A549 (cell line): ENCODE results near the gene JARID2. TPM values are rescaled to one million over a fixed set of nuclear protein-coding genes. Genes with fewer than 3 reads are reported as not detected.

Source experiments
- ATAC-seq, 2 experiments: fragments of 200-7000 bp in 1 of 2; fragments of >200 bp in 1 of 2; cut with Nextera tagmentation in 1 of 2; cut with Tn5 transposase in 1 of 2; 3 replicates each; pipeline versions ENCODE4 v1.8.0 to v1.9.1; 2018 to 2020; ENCODE audit warnings: mild to moderate bottlenecking in 1 of 2, moderate library complexity in 1 of 2
- CTCF ChIA-PET: fragments of 300-600 bp; sonication (Branson Sonifier 250); formaldehyde crosslinking; extraction: SDS; loops from one replicate; lab custom pipeline; 2021; ENCODE audit warnings: antibody characterized with exemption, inconsistent platforms; lab: Yijun Ruan, JAX
- POLR2A ChIA-PET: fragments of 350-600 bp; formaldehyde crosslinking; extraction: SDS; loops from one replicate; lab custom pipeline; 2021; ENCODE audit warnings: antibody characterized with exemption, inconsistent platforms; lab: Yijun Ruan, JAX
- DNase-seq, 2 experiments: peaks; one replicate each; pipeline versions ENCODE4 v3.0.0 to v3.0.0-alpha.2; 2011 to 2016; ENCODE audit warnings: low read depth in 1 of 2, low spot score in 1 of 2
- FAIRE-seq: peaks from 2 replicates; lab custom pipeline; 2011; peaks lifted over from hg19 to GRCh38; lab: Jason Lieb, UNC
- H3K27ac ChIP-seq, 2 experiments: fragments of >200 bp; sonication (Bioruptor Twin); formaldehyde crosslinking; 3 replicates each; pipeline ENCODE4 v1.5.1; 2016 to 2017
- H3K4me1 ChIP-seq: fragments of >200 bp; sonication (Bioruptor Twin); formaldehyde crosslinking; 3 replicates; pipeline ENCODE4 v1.6.1; 2016
- H3K4me2 ChIP-seq: fragments of >200 bp; sonication (Bioruptor Twin); formaldehyde crosslinking; 3 replicates; pipeline ENCODE4 v1.6.1; 2016
- H3K4me3 ChIP-seq: fragments of >200 bp; sonication (Bioruptor Twin); formaldehyde crosslinking; 3 replicates; pipeline ENCODE4 v1.5.1; 2016
- H3K9me3 ChIP-seq: fragments of >200 bp; sonication (Bioruptor Twin); formaldehyde crosslinking; 3 replicates; pipeline ENCODE4 v1.6.1; 2016
- BHLHE40 ChIP-seq: IDR thresholded peaks from 2 replicates; pipeline ENCODE4 v1.6.1; 2012; ENCODE audit warnings: low read depth, low read length, inconsistent platforms
- CBX8 ChIP-seq: fragments of 200-600 bp; sonication (generic); IDR thresholded peaks from 2 replicates; pipeline ENCODE4 v1.6.1; 2016
- CEBPB ChIP-seq, 2 experiments: fragments of >200 bp in 1 of 2; sonication (Bioruptor Twin) in 1 of 2; formaldehyde crosslinking in 1 of 2; IDR thresholded peaks; 2 replicates each; pipeline ENCODE4 v1.6.1; 2012 to 2016
- CHD2 ChIP-seq: fragments of 150-350 bp; IDR thresholded peaks from 2 replicates; pipeline ENCODE4 v1.6.1; 2014; ENCODE audit warnings: low read length; ENCODE audit not compliant: partially characterized antibody
- CHD4 ChIP-seq: fragments of 200-600 bp; sonication (generic); IDR thresholded peaks from 2 replicates; pipeline ENCODE4 v1.6.1; 2016; ENCODE audit warnings: antibody characterized with exemption, mild to moderate bottlenecking, borderline replicate concordance
- EP300 ChIP-seq, 2 experiments: fragments of >200 bp; sonication (Bioruptor Twin); formaldehyde crosslinking; IDR thresholded peaks; 2 replicates in 1 of 2; 3 replicates in 1 of 2; pipeline ENCODE4 v1.6.1; 2016 to 2017
- FOSB ChIP-seq: fragments of 250-450 bp; sonication (Bioruptor Pico); IDR thresholded peaks from 2 replicates; pipeline ENCODE4 v1.5.0; 2020; ENCODE audit warnings: mild to moderate bottlenecking, moderate library complexity
- GATA3 ChIP-seq: IDR thresholded peaks from 2 replicates; pipeline ENCODE4 v1.6.1; 2012; ENCODE audit warnings: borderline replicate concordance
- HES2 ChIP-seq: fragments of >200 bp; sonication (Bioruptor Twin); formaldehyde crosslinking; IDR thresholded peaks from 2 replicates; pipeline ENCODE4 v1.6.1; 2016
- HMGXB4 ChIP-seq: fragments of 250-450 bp; sonication (Bioruptor Pico); IDR thresholded peaks from 2 replicates; pipeline ENCODE4 v1.5.0; 2021; ENCODE audit warnings: mild to moderate bottlenecking, moderate library complexity, borderline replicate concordance
- HOXB13 ChIP-seq: fragments of 250-450 bp; sonication (Bioruptor Pico); IDR thresholded peaks from 2 replicates; pipeline ENCODE4 v1.5.0; 2020; ENCODE audit warnings: low read depth, mild to moderate bottlenecking, moderate library complexity
- HOXB5 ChIP-seq: fragments of 250-450 bp; sonication (Bioruptor Pico); IDR thresholded peaks from 2 replicates; pipeline ENCODE4 v1.5.0; 2020; ENCODE audit warnings: mild to moderate bottlenecking, moderate library complexity
- JUN ChIP-seq, 2 experiments: fragments of >200 bp; sonication (Bioruptor Twin); formaldehyde crosslinking; IDR thresholded peaks; 2 replicates in 1 of 2; 3 replicates in 1 of 2; pipeline ENCODE4 v1.6.1; 2016 to 2017
- MAFK ChIP-seq: fragments of 450-650 bp; IDR thresholded peaks from 2 replicates; pipeline ENCODE4 v1.6.1; 2014; ENCODE audit not compliant: partially characterized antibody
- NR3C1 ChIP-seq: fragments of >200 bp; sonication (Bioruptor Twin); formaldehyde crosslinking; IDR thresholded peaks from 3 replicates; pipeline ENCODE4 v1.6.1; 2017
- POLR2A ChIP-seq: IDR thresholded peaks from 2 replicates; pipeline ENCODE4 v1.6.1; 2012; ENCODE audit warnings: mild to moderate bottlenecking, low read length
- POLR2AphosphoS2 ChIP-seq: conservative IDR thresholded peaks from 2 replicates; pipeline ENCODE4 v1.6.1; 2012; ENCODE audit warnings: low read length, improper control_type of control experiment, inconsistent platforms
- RAD21 ChIP-seq, 2 experiments: fragments of >200 bp in 1 of 2; sonication (Bioruptor Twin) in 1 of 2; formaldehyde crosslinking in 1 of 2; IDR thresholded peaks in 1 of 2; conservative IDR thresholded peaks in 1 of 2; 2 replicates in 1 of 2; 3 replicates in 1 of 2; pipeline ENCODE4 v1.6.1; 2012 to 2018; ENCODE audit warnings: inconsistent platforms in 1 of 2
- RARB ChIP-seq: fragments of 250-450 bp; sonication (Bioruptor Pico); IDR thresholded peaks from 2 replicates; pipeline ENCODE4 v1.8.0; 2021; ENCODE audit warnings: mild to moderate bottlenecking, moderate library complexity
- RCOR1 ChIP-seq: fragments of 150-350 bp; IDR thresholded peaks from 2 replicates; pipeline ENCODE4 v1.6.1; 2014; ENCODE audit warnings: antibody characterized with exemption, low read length, low read depth
- REST ChIP-seq: fragments of 200-600 bp; sonication (generic); IDR thresholded peaks from 2 replicates; pipeline ENCODE4 v1.6.1; 2016; ENCODE audit warnings: antibody characterized with exemption, mild to moderate bottlenecking, moderate library complexity
- SREBF2 ChIP-seq: fragments of 450-650 bp; IDR thresholded peaks from 2 replicates; pipeline ENCODE4 v1.6.1; 2014; ENCODE audit warnings: mild to moderate bottlenecking, moderate library complexity
- ZFP36 ChIP-seq: fragments of 450-650 bp; IDR thresholded peaks from 2 replicates; pipeline ENCODE4 v1.6.1; 2014; ENCODE audit warnings: borderline replicate concordance; ENCODE audit not compliant: partially characterized antibody
- ZNF302 ChIP-seq: fragments of 250-450 bp; sonication (Bioruptor Pico); IDR thresholded peaks from 2 replicates; pipeline ENCODE4 v1.9.0; 2021; ENCODE audit warnings: inconsistent platforms, mild to moderate bottlenecking, moderate library complexity
- WGBS: methylation state at CpG from one replicate; pipeline ENCODE4 v1.1.6; 2017; ENCODE audit errors: missing lambda C conversion rate; 5-methylcytosine and 5-hydroxymethylcytosine counted together
- polyA plus RNA-seq, 4 experiments: library from polyadenylated mRNA; depleted of rRNA in 3 of 4; stranded (reverse); fragments of >200 nt; fragmentation: RNase III in 1 of 4; extraction: RNeasy Plus Mini Kit Qiagen cat#74134 plus additional on column Dnase treatment in 1 of 4; gene quantifications; 2 replicates in 3 of 4; 3 replicates in 1 of 4; pipeline ENCODE4 v1.2.3, GENCODE V29; 2011 to 2017
- TF ChIP-seq, protein P1 (sequence below): fragments of >200 bp; sonication (Bioruptor Twin); formaldehyde crosslinking; IDR thresholded peaks from 3 replicates; pipeline ENCODE4 v1.5.1; 2016

JARID2 gene
- polyA plus RNA-seq, 2 of the 4 experiments (the other 2 are of a cell fraction), result 7.8 to 8.3 TPM

GRCh38 chr6:15348528-15348927 lies 102.7 kb downstream of the JARID2 start (continued):
- no peak for TF ChIP-seq RAD21 (conservative IDR thresholded peaks at IDR 0.05 in 1 of 2, IDR thresholded peaks at IDR 0.05 in 1 of 2)
- no peak for TF ChIP-seq CHD4
- TF ChIP-seq HES2, result no peak
- TF ChIP-seq POLR2A, result no peak
- TF ChIP-seq CBX8, result no peak
- TF ChIP-seq EP300 (IDR thresholded peaks at IDR 0.05), result no peak
- TF ChIP-seq ZNF302 (CRISPR knock-in tag), result no peak
- TF ChIP-seq, all 56 proteins: peak for 0

DNA sequence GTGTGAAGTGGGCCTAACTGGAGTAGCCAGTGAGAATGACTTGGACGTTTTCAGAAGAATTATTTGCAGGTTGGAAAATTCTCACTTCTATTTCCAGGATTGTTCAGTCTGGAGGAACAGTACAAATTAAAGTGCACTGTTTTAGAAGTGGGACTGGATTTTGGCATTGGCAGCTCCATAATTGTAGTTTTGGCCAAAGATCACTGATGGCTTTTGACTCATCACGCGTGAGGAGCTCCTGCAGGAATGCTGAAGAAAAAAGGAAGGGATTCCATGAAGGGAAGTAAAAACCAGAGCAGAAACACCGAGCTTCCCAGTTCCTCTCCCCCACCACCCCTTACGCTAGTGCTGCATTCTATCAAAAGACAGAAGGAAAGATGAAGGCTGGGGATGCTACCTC lies 103.5 kb downstream of the JARID2 start:
- H3K9me3 ChIP-seq, result no peaks in the 10 kb centered on the region
- DNase-seq, result no peak
- no peak for FAIRE-seq
- no peak for ATAC-seq
- peaks cover 18% of the 10 kb centered on the region; the same call in 2 of the 3 replicates for H3K4me1 ChIP-seq
- no peak overlapping the region for H3K27ac ChIP-seq
- CTCF ChIA-PET, result no interaction called here
- WGBS, result 89% methylated on average over 5 of the region's 5 CpGs
- no peak overlapping the region for H3K4me3 ChIP-seq
- POLR2A ChIA-PET, result no interaction called here
- TF ChIP-seq CHD2 (no peak), RCOR1 (no peak), HOXB5 (CRISPR knock-in tag) (no peak), POLR2AphosphoS2 (no peak), JUN (IDR thresholded peaks at IDR 0.05) (no peak), ZFP36 (no peak), GATA3 (no peak), BHLHE40 (no peak), RARB (no peak), HMGXB4 (CRISPR knock-in tag) (no peak)
- TF ChIP-seq, protein P1, sequence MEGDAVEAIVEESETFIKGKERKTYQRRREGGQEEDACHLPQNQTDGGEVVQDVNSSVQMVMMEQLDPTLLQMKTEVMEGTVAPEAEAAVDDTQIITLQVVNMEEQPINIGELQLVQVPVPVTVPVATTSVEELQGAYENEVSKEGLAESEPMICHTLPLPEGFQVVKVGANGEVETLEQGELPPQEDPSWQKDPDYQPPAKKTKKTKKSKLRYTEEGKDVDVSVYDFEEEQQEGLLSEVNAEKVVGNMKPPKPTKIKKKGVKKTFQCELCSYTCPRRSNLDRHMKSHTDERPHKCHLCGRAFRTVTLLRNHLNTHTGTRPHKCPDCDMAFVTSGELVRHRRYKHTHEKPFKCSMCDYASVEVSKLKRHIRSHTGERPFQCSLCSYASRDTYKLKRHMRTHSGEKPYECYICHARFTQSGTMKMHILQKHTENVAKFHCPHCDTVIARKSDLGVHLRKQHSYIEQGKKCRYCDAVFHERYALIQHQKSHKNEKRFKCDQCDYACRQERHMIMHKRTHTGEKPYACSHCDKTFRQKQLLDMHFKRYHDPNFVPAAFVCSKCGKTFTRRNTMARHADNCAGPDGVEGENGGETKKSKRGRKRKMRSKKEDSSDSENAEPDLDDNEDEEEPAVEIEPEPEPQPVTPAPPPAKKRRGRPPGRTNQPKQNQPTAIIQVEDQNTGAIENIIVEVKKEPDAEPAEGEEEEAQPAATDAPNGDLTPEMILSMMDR, result no peak
- no peak overlapping the region for H3K4me2 ChIP-seq

- TF ChIP-seq CHD2 (no peak), HOXB13 (no peak), RCOR1 (no peak), SREBF2 (no peak), POLR2A (no peak), CEBPB (IDR thresholded peaks at IDR 0.05) (no peak), REST (no peak), NR3C1 (no peak), MAFK (no peak), FOSB (CRISPR knock-in tag) (no peak)
- Histone ChIP-seq H3K4me2 (no peak overlapping the region), H3K27ac (no peak overlapping the region), H3K4me3 (no peak overlapping the region), H3K9me3 (no peaks in the 10 kb centered on the region), H3K4me1 (peaks cover 18% of the 10 kb centered on the region; the same call in 2 of the 3 replicates)
- POLR2A ChIA-PET, result interaction anchor here (0.7 kb wide), 1 partner anchor 8 kb away, joined by 3 read pairs; no protein-coding TSS in a partner anchor
- CTCF ChIA-PET, result interaction anchor here (0.7 to 0.9 kb wide), 2 partner anchors 9 to 23 kb away, joined by 3 read pairs; no protein-coding TSS in a partner anchor
- WGBS, result 86% methylated on average over 6 of the region's 6 CpGs
- FAIRE-seq (no peak), ATAC-seq (no peak), DNase-seq (no peak)
Measured at GRCh38 chr6:15350386-15351083, 104.7 kb downstream of the JARID2 start.
